Esophagus muscularis mucosa (tissue), 4 donors: ENCODE results near the gene RIPPLY1. TPM values are rescaled to one million over a fixed set of nuclear protein-coding genes. Genes with fewer than 3 reads are reported as not detected.

ENCODE experiments used
- DNase-seq: peaks from one replicate; pipeline ENCODE4 v3.0.0-alpha.2; 2017; ENCODE audit errors: extremely low spot score
- H3K27ac ChIP-seq, 4 donors: fragments of 200-600 bp; sonication (generic); replicated peaks in 1 of 4; 1 replicate in 3 of 4; 2 replicates in 1 of 4; pipeline ENCODE4 v1.5.1; 2016 to 2019; ENCODE audit warnings: mild to moderate bottlenecking in 1 of 4
- H3K27me3 ChIP-seq, 4 donors: fragments of 200-600 bp; sonication (generic); one replicate each; pipeline versions ENCODE4 v1.5.1 to v1.6.0; 2016 to 2019
- H3K36me3 ChIP-seq, 4 donors: fragments of 200-600 bp; sonication (generic); one replicate each; pipeline ENCODE4 v1.5.1; 2016 to 2019
- H3K4me1 ChIP-seq, 4 donors: fragments of 200-600 bp; sonication (generic); one replicate each; pipeline ENCODE4 v1.5.1; 2016 to 2019
- H3K4me3 ChIP-seq, 4 donors: fragments of 200-600 bp; sonication (generic); 1 replicate in 2 of 4; 2 replicates in 2 of 4; pipeline ENCODE4 v1.5.1; 2016 to 2019; ENCODE audit warnings: mild to moderate bottlenecking in 4 of 4, moderate library complexity in 1 of 4
- H3K9me3 ChIP-seq, 4 donors: fragments of 200-600 bp; sonication (generic); 1 replicate in 3 of 4; 2 replicates in 1 of 4; pipeline ENCODE4 v1.5.1; 2016 to 2019
- CTCF ChIP-seq, 3 experiments: fragments of 200-600 bp in 2 of 3; fragments of 450-650 bp in 1 of 3; sonication (generic) in 2 of 3; IDR thresholded peaks; one replicate each; pipeline ENCODE4 v1.5.1; 2017 to 2019; ENCODE audit warnings: antibody characterized with exemption in 3 of 3, mild to moderate bottlenecking in 2 of 3, moderate library complexity in 1 of 3
- EP300 ChIP-seq: sonication (generic); formaldehyde crosslinking; IDR thresholded peaks from one replicate; pipeline ENCODE4 v1.6.1; 2017; ENCODE audit warnings: antibody characterized with exemption
- POLR2A ChIP-seq: fragments of 450-650 bp; IDR thresholded peaks from one replicate; pipeline ENCODE4 v1.6.1; 2017; ENCODE audit warnings: antibody characterized with exemption, moderate library complexity, mild to moderate bottlenecking, low read depth
- POLR2AphosphoS5 ChIP-seq, 2 donors: sonication (generic); formaldehyde crosslinking; IDR thresholded peaks; one replicate each; pipeline ENCODE4 v1.6.1; 2017; ENCODE audit warnings: antibody characterized with exemption in 2 of 2
- WGBS: methylation state at CpG from one replicate; pipeline ENCODE4 v1.1.5; 2018; 5-methylcytosine and 5-hydroxymethylcytosine counted together
- intact Hi-C: fragments of 100-400 bp; cut with DNase I; formaldehyde crosslinking; loops from one replicate; pipeline ENCODE4 v1.15.1; 2023
- total RNA-seq, 4 donors: library from RNA; depleted of rRNA; stranded (reverse); fragments of >200 nt; gene quantifications; one replicate each; pipeline versions ENCODE4 v1.1.0 to v1.2.1, GENCODE V29; 2016

The RIPPLY1 gene
- total RNA-seq, 4 donors from 2014 or later: not detected

GRCh38 chrX:106901781-106902219 is 1.3 kb downstream of the RIPPLY1 start:
- Histone ChIP-seq H3K27me3 (no peaks in the 10 kb centered on the region), H3K9me3 (no peaks in the 10 kb centered on the region), H3K27ac (no peak overlapping the region), H3K36me3 (no peaks in the 10 kb centered on the region), H3K4me1 (peaks cover 0 to 15% (median 4%) of the 10 kb centered on the region in 4 donors), H3K4me3 (no peak overlapping the region)
- no peak for DNase-seq
- no peak for TF ChIP-seq POLR2A
- TF ChIP-seq CTCF (IDR thresholded peaks at IDR 0.05): no peak
- no peak for TF ChIP-seq POLR2AphosphoS5 (IDR thresholded peaks at IDR 0.05)
- no peak for TF ChIP-seq EP300
- intact Hi-C loops: no loop called here
- WGBS: 83% methylated on average over 3 of the region's 4 CpGs

GRCh38 chrX:106901341-106901740 is 1.8 kb downstream of the RIPPLY1 start:
- H3K4me1 ChIP-seq: peaks cover 0 to 15% (median 4%) of the 10 kb centered on the region in 4 donors
- intact Hi-C loops: no loop called here
- TF ChIP-seq POLR2AphosphoS5 (IDR thresholded peaks at IDR 0.05) (no peak), POLR2A (no peak), CTCF (IDR thresholded peaks at IDR 0.05) (no peak), EP300 (no peak)
- H3K36me3 ChIP-seq: no peaks in the 10 kb centered on the region
- H3K27me3 ChIP-seq: no peaks in the 10 kb centered on the region
- DNase-seq: no peak
- H3K9me3 ChIP-seq: no peaks in the 10 kb centered on the region
- 57% methylated on average over 3 of the region's 3 CpGs for WGBS
- no peak overlapping the region for H3K4me3 ChIP-seq
- no peak overlapping the region for H3K27ac ChIP-seq

GRCh38 chrX:106899841-106900240 is 3.3 kb downstream of the RIPPLY1 start:
- Histone ChIP-seq H3K9me3 (no peaks in the 10 kb centered on the region), H3K36me3 (no peaks in the 10 kb centered on the region), H3K27me3 (no peaks in the 10 kb centered on the region), H3K4me3 (no peak overlapping the region), H3K4me1 (peaks cover 0 to 10% (median 5%) of the 10 kb centered on the region in 4 donors), H3K27ac (no peak overlapping the region)
- no peak for DNase-seq
- 86% methylated on average over 1 of the region's 1 CpG for WGBS
- intact Hi-C loops: no loop called here
- TF ChIP-seq EP300 (no peak), POLR2AphosphoS5 (IDR thresholded peaks at IDR 0.05) (no peak), POLR2A (no peak), CTCF (IDR thresholded peaks at IDR 0.05) (no peak)

GRCh38 chrX:106899276-106899675 is 3.9 kb downstream of the RIPPLY1 start:
- 45% methylated on average over 2 of the region's 2 CpGs for WGBS
- DNase-seq: no peak
- H3K4me1 ChIP-seq: peaks cover 0 to 14% (median 9%) of the 10 kb centered on the region in 4 donors
- H3K9me3 ChIP-seq: no peaks in the 10 kb centered on the region
- no peak for TF ChIP-seq POLR2AphosphoS5 (IDR thresholded peaks at IDR 0.05)
- no peak for TF ChIP-seq POLR2A
- TF ChIP-seq CTCF (IDR thresholded peaks at IDR 0.05): no peak
- TF ChIP-seq EP300: no peak
- H3K4me3 ChIP-seq: no peak overlapping the region
- H3K36me3 ChIP-seq: no peaks in the 10 kb centered on the region
- intact Hi-C loops: no loop called here
- H3K27me3 ChIP-seq: no peaks in the 10 kb centered on the region
- H3K27ac ChIP-seq: no peak overlapping the region

GRCh38 chrX:106898462-106898861 is 4.7 kb downstream of the RIPPLY1 start:
- Histone ChIP-seq H3K4me1 (peaks cover 0 to 9% (median 9%) of the 10 kb centered on the region in 4 donors), H3K36me3 (no peaks in the 10 kb centered on the region), H3K9me3 (no peaks in the 10 kb centered on the region), H3K4me3 (no peak overlapping the region), H3K27me3 (no peaks in the 10 kb centered on the region), H3K27ac (no peak overlapping the region)
- peak in 1 of 3 experiments; percentile 26 for TF ChIP-seq CTCF (IDR thresholded peaks at IDR 0.05)
- no peak for TF ChIP-seq POLR2AphosphoS5 (IDR thresholded peaks at IDR 0.05)
- intact Hi-C loops: no loop called here
- 48% methylated on average over 1 of the region's 1 CpG for WGBS
- DNase-seq: no peak
